HepG2 (cell line): ENCODE results near the gene CASZ1. TPM values are rescaled to one million over a fixed set of nuclear protein-coding genes. Genes with fewer than 3 reads are reported as not detected.

Experiments used
- ATAC-seq: fragments of 200-7000 bp; cut with Tn5 transposase; 3 replicates; pipeline ENCODE4 v1.9.1; 2020; ENCODE audit warnings: mild to moderate bottlenecking, moderate library complexity
- BruUV-seq: library from RNA; stranded (reverse); fragments of 400-500 nt; replicated peaks from 2 replicates; lab custom pipeline; 2021; lab: Mats Ljungman, UMichigan
- CTCF ChIA-PET: fragments of 300-600 bp; formaldehyde crosslinking; extraction: SDS; loops from one replicate; lab custom pipeline; 2021; ENCODE audit warnings: low total read pairs, inconsistent platforms, low intra/inter-chr PET ratio; lab: Yijun Ruan, JAX
- POLR2A ChIA-PET: fragments of 350-600 bp; sonication (Branson Sonifier 250); formaldehyde crosslinking; loops from one replicate; lab custom pipeline; 2020; ENCODE audit warnings: antibody characterized with exemption, inconsistent platforms; lab: Yijun Ruan, JAX
- DNase-seq: peaks from one replicate; pipeline ENCODE4 v3.0.0-alpha.2; 2015; ENCODE audit warnings: low spot score
- FAIRE-seq: peaks from 3 replicates; lab custom pipeline; 2011; peaks lifted over from hg19 to GRCh38; lab: Jason Lieb, UNC
- H2AFZ ChIP-seq: one replicate; pipeline ENCODE4 v1.6.1; 2011; ENCODE audit warnings: low read length, inconsistent platforms
- H3K27ac ChIP-seq: fragments of 300-600 bp; 3 replicates; pipeline ENCODE4 v1.8.0; 2011; ENCODE audit warnings: mixed run types, mild to moderate bottlenecking, mixed read lengths, low read length, inconsistent platforms; ENCODE audit not compliant: insufficient read depth; ENCODE audit errors: extremely low read length
- H3K27me3 ChIP-seq, 2 experiments: fragments of 200-600 bp in 1 of 2; 2 replicates in 1 of 2; 3 replicates in 1 of 2; pipeline versions ENCODE4 v1.6.0 to v1.8.0; 2011; ENCODE audit warnings: low read length in 2 of 2, mild to moderate bottlenecking in 2 of 2, moderate library complexity in 2 of 2, inconsistent platforms in 1 of 2; ENCODE audit not compliant: insufficient read depth in 2 of 2, control insufficient read depth in 1 of 2
- H3K36me3 ChIP-seq, 2 experiments: fragments of 200-600 bp in 1 of 2; replicated peaks in 1 of 2; 2 replicates in 1 of 2; 3 replicates in 1 of 2; pipeline versions ENCODE4 v1.5.1 to v1.8.0; 2011; ENCODE audit warnings: low read length in 2 of 2, inconsistent platforms in 1 of 2; ENCODE audit not compliant: insufficient read depth in 2 of 2, control insufficient read depth in 1 of 2
- H3K4me1 ChIP-seq: 2 replicates; pipeline ENCODE4 v1.5.1; 2012; ENCODE audit warnings: low read length, inconsistent platforms; ENCODE audit not compliant: insufficient read depth
- H3K4me2 ChIP-seq: 2 replicates; pipeline ENCODE4 v1.6.0; 2011; ENCODE audit warnings: low read depth, low read length, inconsistent platforms
- H3K4me3 ChIP-seq, 3 experiments: fragments of 200-600 bp in 1 of 3; sonication (generic), shearing (Covaris generic) in 1 of 3; replicated peaks in 1 of 3; 2 replicates each; pipeline ENCODE4 v1.5.1; 2011 to 2016; ENCODE audit warnings: low read length in 3 of 3, inconsistent platforms in 2 of 3, low read depth in 2 of 3, mild to moderate bottlenecking in 2 of 3, control low read depth in 1 of 3, mixed read lengths in 1 of 3; ENCODE audit not compliant: insufficient read depth in 1 of 3
- H3K79me2 ChIP-seq: one replicate; pipeline ENCODE4 v1.6.1; 2011; ENCODE audit warnings: low read length, inconsistent platforms; ENCODE audit not compliant: insufficient read depth
- H3K9ac ChIP-seq: 2 replicates; pipeline ENCODE4 v1.6.0; 2011; ENCODE audit warnings: mild to moderate bottlenecking, low read depth, low read length, inconsistent platforms; ENCODE audit not compliant: insufficient read depth
- H3K9me3 ChIP-seq: 2 replicates; pipeline ENCODE4 v1.5.1; 2012; ENCODE audit warnings: mild to moderate bottlenecking, low read length
- H4K20me1 ChIP-seq: 2 replicates; pipeline ENCODE4 v1.6.0; 2011; ENCODE audit warnings: inconsistent platforms, mild to moderate bottlenecking, low read length, moderate library complexity; ENCODE audit not compliant: insufficient read depth
- KAT2B ChIP-seq: fragments of 150-350 bp; IDR thresholded peaks from 2 replicates; pipeline ENCODE4 v1.6.1; 2014; ENCODE audit warnings: low read depth, low read length, borderline replicate concordance
- PPARG ChIP-seq: conservative IDR thresholded peaks from 2 replicates; pipeline ENCODE4 v1.6.1; 2016; ENCODE audit warnings: missing biosample characterization, missing genetic modification reagents
- RFX1 ChIP-seq: fragments of 450-650 bp; IDR thresholded peaks from 2 replicates; pipeline ENCODE4 v1.6.1; 2017
- WGBS: methylation state at CpG from one replicate; pipeline ENCODE4 v1.1.6; 2017; ENCODE audit warnings: low lambda C conversion rate; 5-methylcytosine and 5-hydroxymethylcytosine counted together
- in situ Hi-C: cut with HindIII; loops from 2 replicates; pipeline ENCODE4 v1.10.0; 2017; ENCODE audit warnings: low pct_unique_long_range_greater_than_20kb; ENCODE audit not compliant: extremely low pct_ligation_motif_present
- intact Hi-C: fragments of 100-400 bp; cut with micrococcal nuclease; formaldehyde crosslinking; loops from one replicate; pipeline ENCODE4 v1.10.0; 2022; ENCODE audit not compliant: unreplicated experiment
- polyA plus RNA-seq, 8 experiments: library from polyadenylated mRNA; depleted of rRNA in 3 of 8; stranded (reverse) in 7 of 8; unstranded in 1 of 8; fragments of >200 nt; fragmentation: Illumina TruSeq in 4 of 8; extraction: Trizol in 4 of 8; gene quantifications; 2 replicates each; pipeline versions ENCODE4 v1.2.1 to v1.2.3, GENCODE V29; 2011 to 2016; ENCODE audit warnings: low read depth in 4 of 8, missing spikeins in 1 of 8, mixed read lengths in 1 of 8; ENCODE audit not compliant: insufficient read depth in 1 of 8
- total RNA-seq, 5 experiments: library from RNA; depleted of rRNA; stranded (reverse); fragments of >200 nt; fragmentation: Illumina TruSeq; extraction: Trizol; gene quantifications; 2 replicates each; pipeline ENCODE4 v1.2.3, GENCODE V29; 2016; ENCODE audit warnings: low read depth in 1 of 5
- TF ChIP-seq, protein P1 (sequence below): sonication (generic); formaldehyde crosslinking; IDR thresholded peaks from 2 replicates; pipeline ENCODE4 v1.4.0; 2020; ENCODE audit warnings: mild to moderate bottlenecking, missing genetic modification reagents

The CASZ1 gene
- total and polyA plus RNA-seq, 2 of the 13 experiments (the other 11 are each of a cell fraction or from before 2014, with no cell fraction given), result 1.9 to 3.7 TPM

DNA sequence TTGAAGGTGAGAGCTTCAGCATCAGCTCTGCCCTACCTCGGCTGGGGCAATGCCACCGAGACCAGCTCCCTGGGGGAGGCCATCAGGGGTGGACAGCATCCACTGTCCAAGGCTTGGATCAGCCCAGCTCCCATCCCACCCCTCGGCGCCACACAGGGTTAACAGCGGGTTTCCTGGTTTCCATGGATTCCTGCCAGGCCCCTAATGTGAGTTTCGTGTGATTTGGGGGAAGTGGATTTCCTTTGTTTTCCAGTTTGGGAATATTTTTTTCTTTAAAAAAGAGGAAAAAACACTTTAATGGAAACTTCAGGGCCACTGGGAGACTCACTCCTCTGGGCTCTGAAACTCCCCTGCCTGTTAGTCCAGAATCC is 34.3 kb downstream of the CASZ1 start:
- CTCF ChIA-PET, result no interaction called here
- no peak overlapping the region for H3K4me2 ChIP-seq

DNA sequence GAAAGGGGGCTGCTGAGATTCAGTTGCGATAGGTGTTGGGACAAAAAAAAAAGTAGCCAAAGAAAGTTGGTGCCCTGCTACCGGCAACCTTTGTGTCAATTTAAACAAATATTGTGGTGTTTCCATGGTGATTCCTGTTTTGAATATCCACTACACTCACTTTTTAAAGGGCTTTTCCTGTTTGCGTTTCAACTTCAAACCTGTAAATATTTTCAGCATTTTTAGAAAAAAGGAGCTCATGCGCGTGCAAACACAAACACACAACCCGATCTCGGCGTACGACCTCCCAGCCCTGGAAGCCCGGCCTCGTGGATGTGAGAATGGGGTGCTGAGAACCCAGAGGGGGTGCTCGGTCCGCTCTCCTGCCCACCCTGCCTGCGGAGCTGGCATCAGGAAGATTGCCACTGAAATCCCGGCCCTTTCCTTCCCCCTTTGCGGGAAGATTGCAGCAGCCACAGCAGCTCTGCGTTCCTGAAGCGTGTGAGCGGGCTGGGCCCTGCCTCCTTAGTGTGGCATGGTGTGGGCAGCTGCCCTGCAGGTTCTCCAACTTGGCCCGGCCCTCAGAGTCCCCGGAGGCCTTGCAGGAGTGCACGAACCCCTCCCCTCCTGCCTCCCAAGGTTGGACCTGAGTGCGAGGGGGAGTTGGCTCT is 34.8 kb downstream of the CASZ1 start:
- Histone ChIP-seq H3K9ac (0 out of 2 replicates have a peak overlapping the region, but pooled peaks have one; percentile 16), H3K36me3 (no peaks in the 10 kb centered on the region), H3K4me1 (peaks cover 35% of the 10 kb centered on the region), H4K20me1 (no peaks in the 10 kb centered on the region), H3K79me2 (no peaks in the 10 kb centered on the region), H3K27ac (no peak overlapping the region), H2AFZ (no peak overlapping the region), H3K9me3 (no peaks in the 10 kb centered on the region), H3K4me2 (peak overlapping the region; percentile 41), H3K4me3 (peak overlapping the region in 1 of 3 experiments; percentile 23; a peak in 1 of 6 replicates), H3K27me3 (peaks cover 1 to 64% of the 10 kb centered on the region in 2 experiments; a peak in 3 of 5 replicates)
- CTCF ChIA-PET, result no interaction called here
- peak; percentile 27 for DNase-seq
- BruUV-seq, result no TSS peak
- POLR2A ChIA-PET, result no interaction called here
- intact Hi-C loops (no loop called here), in situ Hi-C loops (no loop called here)
- TF ChIP-seq RFX1 (peak; percentile 17; the same call in 1 of the 2 replicates), PPARG (CRISPR knock-in tag) (peak; percentile 38; the same call in 1 of the 2 replicates)
- TF ChIP-seq, protein P1, sequence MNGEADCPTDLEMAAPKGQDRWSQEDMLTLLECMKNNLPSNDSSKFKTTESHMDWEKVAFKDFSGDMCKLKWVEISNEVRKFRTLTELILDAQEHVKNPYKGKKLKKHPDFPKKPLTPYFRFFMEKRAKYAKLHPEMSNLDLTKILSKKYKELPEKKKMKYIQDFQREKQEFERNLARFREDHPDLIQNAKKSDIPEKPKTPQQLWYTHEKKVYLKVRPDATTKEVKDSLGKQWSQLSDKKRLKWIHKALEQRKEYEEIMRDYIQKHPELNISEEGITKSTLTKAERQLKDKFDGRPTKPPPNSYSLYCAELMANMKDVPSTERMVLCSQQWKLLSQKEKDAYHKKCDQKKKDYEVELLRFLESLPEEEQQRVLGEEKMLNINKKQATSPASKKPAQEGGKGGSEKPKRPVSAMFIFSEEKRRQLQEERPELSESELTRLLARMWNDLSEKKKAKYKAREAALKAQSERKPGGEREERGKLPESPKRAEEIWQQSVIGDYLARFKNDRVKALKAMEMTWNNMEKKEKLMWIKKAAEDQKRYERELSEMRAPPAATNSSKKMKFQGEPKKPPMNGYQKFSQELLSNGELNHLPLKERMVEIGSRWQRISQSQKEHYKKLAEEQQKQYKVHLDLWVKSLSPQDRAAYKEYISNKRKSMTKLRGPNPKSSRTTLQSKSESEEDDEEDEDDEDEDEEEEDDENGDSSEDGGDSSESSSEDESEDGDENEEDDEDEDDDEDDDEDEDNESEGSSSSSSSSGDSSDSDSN (CRISPR knock-in tag), result no peak
- 24% methylated on average over 17 of the region's 23 CpGs for WGBS
- FAIRE-seq, result no peak
- no peak for ATAC-seq

More for the DNA sequence above, 34.3 kb downstream of the CASZ1 start:
- TF ChIP-seq KAT2B, result no peak
- Histone ChIP-seq H3K9ac (no peak overlapping the region), H3K27me3 (peaks cover 1 to 65% of the 10 kb centered on the region in 2 experiments; a peak in 3 of 5 replicates), H4K20me1 (no peaks in the 10 kb centered on the region), H3K9me3 (no peaks in the 10 kb centered on the region), H3K27ac (no peak overlapping the region), H3K4me1 (peaks cover 35% of the 10 kb centered on the region), H3K36me3 (no peaks in the 10 kb centered on the region), H2AFZ (no peak overlapping the region), H3K79me2 (no peaks in the 10 kb centered on the region), H3K4me3 (no peak overlapping the region)
- ATAC-seq (no peak), DNase-seq (no peak), FAIRE-seq (no peak)
- BruUV-seq, result no TSS peak
- POLR2A ChIA-PET, result no interaction called here
- 43% methylated on average over 6 of the region's 6 CpGs for WGBS
- intact Hi-C loops, result no loop called here
- in situ Hi-C loops, result no loop called here
